Right lobe of liver (tissue), 4 donors: ENCODE results near the gene GPATCH8.

Experiments used
- CTCF ChIP-seq, 4 donors: fragments of 200-600 bp in 3 of 4; fragments of 450-650 bp in 1 of 4; IDR thresholded peaks; one replicate each; pipeline versions ENCODE4 v1.5.1 to v1.8.0; 2016 to 2022; ENCODE audit warnings: antibody characterized with exemption in 4 of 4, mild to moderate bottlenecking in 2 of 4
- POLR2A ChIP-seq: fragments of 450-650 bp; IDR thresholded peaks from one replicate; pipeline ENCODE4 v1.6.1; 2017; ENCODE audit warnings: antibody characterized with exemption, mild to moderate bottlenecking
- donor health status: DM: no; HTN: no; CAD: no.
- donor health status: DM: no; HTN: no; CAD: no.
- donor health status: DM: no; HTN: yes; CAD: no.

DNA sequence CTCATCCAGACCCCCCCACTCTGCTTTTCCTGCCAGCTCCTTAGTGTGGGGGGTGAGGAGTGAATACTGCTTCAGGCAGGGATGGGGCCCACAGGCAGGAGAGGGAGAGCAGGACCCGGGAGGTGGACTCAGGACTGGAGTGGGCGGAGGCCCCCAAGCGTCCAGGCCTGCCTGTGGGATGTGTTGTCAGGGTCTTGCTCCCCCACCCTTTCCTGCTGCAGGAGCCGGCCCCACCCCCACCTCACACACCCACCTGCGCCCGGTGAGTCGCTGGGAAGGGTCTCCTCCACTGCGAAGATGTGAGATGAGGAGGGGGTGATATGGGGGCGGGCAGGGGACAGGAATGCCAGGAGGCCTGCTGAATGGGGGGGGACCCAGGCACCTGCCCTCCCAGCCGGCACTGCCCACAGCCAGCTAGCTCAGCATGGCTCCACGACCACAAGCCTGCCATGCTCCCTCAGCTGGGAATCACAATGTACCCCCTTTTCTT lies 140.7 kb downstream of the GPATCH8 start:
- TF ChIP-seq CTCF (IDR thresholded peaks at IDR 0.05) (no peak), POLR2A (no peak)
